ENCODE measurements around the gene CCSER1. TPM values are rescaled to one million over a fixed set of nuclear protein-coding genes. Genes with fewer than 3 reads are reported as not detected.

The CCSER1 gene
- total RNA-seq, 3 donors from 2014 or later (not counting 1 experiment from before 2014, with no cell fraction given): 0.87 to 1.1 (median 1.1) TPM

DNA sequence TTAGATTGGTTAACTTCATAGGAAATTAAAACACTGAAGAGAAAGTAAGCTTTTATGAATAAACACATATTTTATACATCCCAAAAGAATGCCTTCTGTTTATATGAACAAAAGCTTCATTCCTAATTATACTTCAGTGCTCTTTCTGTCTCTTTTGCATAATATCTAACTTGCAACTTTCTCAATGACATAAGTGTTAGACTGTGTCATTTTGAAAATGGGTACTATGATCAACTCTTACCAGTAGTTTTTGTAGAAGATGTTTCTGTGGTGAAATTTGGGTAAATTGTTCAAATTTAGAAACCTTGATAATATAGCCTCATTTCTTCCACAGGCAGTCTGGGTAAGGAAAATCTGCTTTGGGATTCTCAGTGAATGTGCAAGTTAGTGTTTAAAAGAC, 991.4 kb downstream of the CCSER1 start:
- no peaks in the 10 kb centered on the region for H3K27me3 Mint-ChIP-seq (ENCODE audit: low read depth in 2 of 2)
- H3K9me3 Mint-ChIP-seq: peaks cover 0 to 3% of the 10 kb centered on the region in 2 donors

DNA sequence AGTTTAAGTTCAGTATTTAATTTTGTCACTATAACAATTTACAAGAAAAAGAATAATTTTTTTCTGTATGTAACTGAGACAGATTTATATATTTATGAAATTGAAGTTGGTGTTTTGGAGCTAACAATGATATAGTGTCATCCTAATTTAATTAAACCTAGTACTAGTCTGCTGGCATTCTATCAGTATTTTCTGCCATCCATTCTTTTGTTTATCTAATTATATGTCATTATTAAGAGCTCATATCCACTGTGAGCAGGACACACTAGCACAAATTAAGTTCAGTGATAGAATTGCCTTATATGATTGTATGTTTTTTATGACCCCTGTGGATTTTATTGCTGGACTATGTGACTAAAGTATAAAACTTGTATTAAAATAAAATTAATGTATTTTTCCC, 996.5 kb downstream of the CCSER1 start:
- DNase-seq (no peak), ATAC-seq (no peak)
- intact Hi-C loops (cut with micrococcal nuclease): no loop called here
- TF ChIP-seq, protein P1, sequence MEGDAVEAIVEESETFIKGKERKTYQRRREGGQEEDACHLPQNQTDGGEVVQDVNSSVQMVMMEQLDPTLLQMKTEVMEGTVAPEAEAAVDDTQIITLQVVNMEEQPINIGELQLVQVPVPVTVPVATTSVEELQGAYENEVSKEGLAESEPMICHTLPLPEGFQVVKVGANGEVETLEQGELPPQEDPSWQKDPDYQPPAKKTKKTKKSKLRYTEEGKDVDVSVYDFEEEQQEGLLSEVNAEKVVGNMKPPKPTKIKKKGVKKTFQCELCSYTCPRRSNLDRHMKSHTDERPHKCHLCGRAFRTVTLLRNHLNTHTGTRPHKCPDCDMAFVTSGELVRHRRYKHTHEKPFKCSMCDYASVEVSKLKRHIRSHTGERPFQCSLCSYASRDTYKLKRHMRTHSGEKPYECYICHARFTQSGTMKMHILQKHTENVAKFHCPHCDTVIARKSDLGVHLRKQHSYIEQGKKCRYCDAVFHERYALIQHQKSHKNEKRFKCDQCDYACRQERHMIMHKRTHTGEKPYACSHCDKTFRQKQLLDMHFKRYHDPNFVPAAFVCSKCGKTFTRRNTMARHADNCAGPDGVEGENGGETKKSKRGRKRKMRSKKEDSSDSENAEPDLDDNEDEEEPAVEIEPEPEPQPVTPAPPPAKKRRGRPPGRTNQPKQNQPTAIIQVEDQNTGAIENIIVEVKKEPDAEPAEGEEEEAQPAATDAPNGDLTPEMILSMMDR (IDR thresholded peaks at IDR 0.05): no peak
- H3K27ac ChIP-seq (ENCODE audit: low read length): no peak overlapping the region
- H3K27ac Mint-ChIP-seq: no peak overlapping the region
- no peaks in the 10 kb centered on the region for H3K27me3 ChIP-seq (ENCODE audit: control insufficient read depth, insufficient read depth, low read length)
- H3K4me1 ChIP-seq (ENCODE audit: control insufficient read depth, insufficient read depth, low read length): no peaks in the 10 kb centered on the region
- no peaks in the 10 kb centered on the region for H3K27me3 Mint-ChIP-seq (ENCODE audit: low read depth in 2 of 2)
- H3K4me3 ChIP-seq (ENCODE audit: low read length): no peak overlapping the region
- H3K9me3 ChIP-seq (ENCODE audit: control insufficient read depth, insufficient read depth, low read length): no peaks in the 10 kb centered on the region
- no peaks in the 10 kb centered on the region for H3K36me3 Mint-ChIP-seq
- no peaks in the 10 kb centered on the region for H3K4me1 Mint-ChIP-seq
- H3K36me3 ChIP-seq (ENCODE audit: control insufficient read depth, insufficient read depth, low read length): no peaks in the 10 kb centered on the region
- H3K4me3 Mint-ChIP-seq: no peak overlapping the region
- peaks cover 0 to 2% of the 10 kb centered on the region in 2 donors for H3K9me3 Mint-ChIP-seq

More for the DNA sequence above, 991.4 kb downstream of the CCSER1 start:
- no peaks in the 10 kb centered on the region for H3K4me1 Mint-ChIP-seq
- Histone ChIP-seq H3K27me3 (ENCODE audit: control insufficient read depth, insufficient read depth, low read length) (no peaks in the 10 kb centered on the region), H3K9me3 (ENCODE audit: control insufficient read depth, insufficient read depth, low read length) (no peaks in the 10 kb centered on the region), H3K27ac (ENCODE audit: low read length) (no peak overlapping the region), H3K4me1 (ENCODE audit: control insufficient read depth, insufficient read depth, low read length) (no peaks in the 10 kb centered on the region), H3K4me3 (ENCODE audit: low read length) (no peak overlapping the region), H3K36me3 (ENCODE audit: control insufficient read depth, insufficient read depth, low read length) (no peaks in the 10 kb centered on the region)
- H3K36me3 Mint-ChIP-seq: no peaks in the 10 kb centered on the region
- intact Hi-C loops (cut with micrococcal nuclease): no loop called here
- H3K4me3 Mint-ChIP-seq: no peak overlapping the region
- TF ChIP-seq, protein P1 (IDR thresholded peaks at IDR 0.05): no peak
- no peak for ATAC-seq
- no peak overlapping the region for H3K27ac Mint-ChIP-seq
- no peak for DNase-seq

DNA sequence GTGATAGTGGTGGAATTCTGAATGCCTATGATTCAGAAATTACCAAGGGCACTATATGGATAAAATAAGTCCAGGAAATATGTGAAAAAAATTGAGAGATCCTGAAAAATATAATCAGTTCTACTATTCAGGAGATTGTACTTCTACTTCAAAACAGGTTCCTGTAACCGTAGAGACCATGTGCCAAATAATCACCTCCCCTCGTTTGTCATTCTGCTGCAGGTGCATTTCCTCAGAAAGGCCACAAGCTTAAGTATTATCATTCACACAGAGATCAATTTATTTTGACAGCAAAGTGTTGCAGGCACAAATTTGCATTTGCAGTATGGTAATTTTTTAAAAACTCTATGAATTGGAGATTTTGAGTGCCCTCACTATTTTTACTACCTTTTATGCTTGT, 1000.0 kb downstream of the CCSER1 start:
- Mint-ChIP-seq H3K4me1 (no peaks in the 10 kb centered on the region), H3K9me3 (peaks cover 2 to 4% of the 10 kb centered on the region in 2 donors), H3K36me3 (no peaks in the 10 kb centered on the region), H3K27ac (no peak overlapping the region), H3K27me3 (ENCODE audit: low read depth in 2 of 2) (no peaks in the 10 kb centered on the region), H3K4me3 (no peak overlapping the region)
- no peak for ATAC-seq
- Histone ChIP-seq H3K4me3 (ENCODE audit: low read length) (no peak overlapping the region), H3K4me1 (ENCODE audit: control insufficient read depth, insufficient read depth, low read length) (no peaks in the 10 kb centered on the region), H3K27ac (ENCODE audit: low read length) (no peak overlapping the region), H3K36me3 (ENCODE audit: control insufficient read depth, insufficient read depth, low read length) (no peaks in the 10 kb centered on the region), H3K9me3 (ENCODE audit: control insufficient read depth, insufficient read depth, low read length) (no peaks in the 10 kb centered on the region), H3K27me3 (ENCODE audit: control insufficient read depth, insufficient read depth, low read length) (no peaks in the 10 kb centered on the region)
- intact Hi-C loops (cut with micrococcal nuclease): no loop called here
- DNase-seq: no peak
- TF ChIP-seq, protein P1 (IDR thresholded peaks at IDR 0.05): no peak
- 87% methylated on average over 2 of the region's 2 CpGs for WGBS (ENCODE audit: insufficient coverage)

DNA sequence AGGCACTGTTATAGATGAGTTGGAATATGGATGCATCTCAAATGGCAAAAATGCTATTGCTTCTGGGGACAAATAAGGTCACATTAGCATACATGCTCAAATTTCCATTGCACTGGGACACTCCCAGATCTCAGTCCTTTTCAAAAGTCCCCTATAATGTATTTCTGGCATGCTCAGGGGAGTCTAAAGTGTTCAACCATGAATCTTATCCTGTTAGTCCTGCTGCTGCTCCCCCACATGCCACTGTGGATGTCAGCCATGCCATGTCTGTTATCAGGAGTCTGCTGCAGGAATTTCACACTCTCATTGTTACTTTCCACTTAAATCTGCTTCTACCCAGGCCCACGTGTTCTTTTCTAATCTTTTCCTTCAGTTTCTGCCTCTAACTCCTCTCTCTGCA, 1000.6 kb downstream of the CCSER1 start:
- Histone ChIP-seq H3K27me3 (ENCODE audit: control insufficient read depth, insufficient read depth, low read length) (no peaks in the 10 kb centered on the region), H3K9me3 (ENCODE audit: control insufficient read depth, insufficient read depth, low read length) (no peaks in the 10 kb centered on the region), H3K36me3 (ENCODE audit: control insufficient read depth, insufficient read depth, low read length) (no peaks in the 10 kb centered on the region), H3K4me3 (ENCODE audit: low read length) (no peak overlapping the region), H3K4me1 (ENCODE audit: control insufficient read depth, insufficient read depth, low read length) (no peaks in the 10 kb centered on the region), H3K27ac (ENCODE audit: low read length) (no peak overlapping the region)
- Mint-ChIP-seq H3K36me3 (no peaks in the 10 kb centered on the region), H3K27me3 (ENCODE audit: low read depth in 2 of 2) (no peaks in the 10 kb centered on the region), H3K9me3 (peaks cover 2 to 4% of the 10 kb centered on the region in 2 donors), H3K27ac (no peak overlapping the region), H3K4me1 (no peaks in the 10 kb centered on the region), H3K4me3 (no peak overlapping the region)
- TF ChIP-seq, protein P1 (IDR thresholded peaks at IDR 0.05): no peak
- DNase-seq (no peak), ATAC-seq (no peak)
- intact Hi-C loops (cut with micrococcal nuclease): no loop called here
- 41% methylated on average over 1 of the region's 1 CpG for WGBS (ENCODE audit: insufficient coverage)
